Neural crest cell (in vitro differentiated cells): ENCODE data around the gene BCL7C. TPM values are rescaled to one million over a fixed set of nuclear protein-coding genes. Genes with fewer than 3 reads are reported as not detected.

Experiments
- DNase-seq: peaks from one replicate; pipeline ENCODE4 v3.0.0; 2021; ENCODE audit warnings: low read depth, mixed read lengths, low spot score
- H3K27ac Mint-ChIP-seq: one replicate; pipeline ENCODE4 v1.8.0; 2021; ENCODE audit warnings: mild to moderate bottlenecking, mixed read lengths; ENCODE audit not compliant: unreplicated experiment
- H3K27me3 Mint-ChIP-seq: 2 replicates; pipeline ENCODE4 v1.8.0; 2021; ENCODE audit warnings: low read depth, mild to moderate bottlenecking, mixed read lengths
- H3K36me3 Mint-ChIP-seq: 2 replicates; pipeline ENCODE4 v1.8.0; 2021; ENCODE audit warnings: low read depth, mild to moderate bottlenecking, mixed read lengths
- H3K4me1 Mint-ChIP-seq: 2 replicates; pipeline ENCODE4 v1.8.0; 2021; ENCODE audit warnings: mixed read lengths
- H3K4me3 Mint-ChIP-seq: one replicate; pipeline ENCODE4 v1.8.0; 2021; ENCODE audit warnings: mild to moderate bottlenecking, mixed read lengths
- H3K9me3 Mint-ChIP-seq: 2 replicates; pipeline ENCODE4 v1.8.0; 2021; ENCODE audit warnings: mixed read lengths
- CTCF ChIP-seq: fragments of 200-600 bp; sonication (generic); conservative IDR thresholded peaks from 2 replicates; pipeline ENCODE4 v1.5.0; 2021; ENCODE audit warnings: antibody characterized with exemption, mild to moderate bottlenecking
- total RNA-seq: library from RNA; stranded (reverse); gene quantifications from 2 replicates; pipeline ENCODE4 v1.2.1, GENCODE V29; 2021

BCL7C gene
- total RNA-seq, 1 donor from 2014 or later = 38.4 TPM

- Mint-ChIP-seq H3K27ac (peak overlapping the region; percentile 43), H3K27me3 (no peaks in the 10 kb centered on the region), H3K9me3 (no peaks in the 10 kb centered on the region), H3K4me3 (peak overlapping the region; percentile 91), H3K4me1 (peaks cover 33% of the 10 kb centered on the region), H3K36me3 (no peaks in the 10 kb centered on the region)
- no peak for TF ChIP-seq CTCF
- DNase-seq = no peak
Observed at GRCh38 chr16:30924076-30924912, 30.4 kb upstream of the BCL7C start.

GRCh38 chr16:30923554-30924075 is 29.7 kb upstream of the BCL7C start, which contains the start of gene FBXL19:
FBXL19 (plus strand) TSS chr16:30923572; CDS start chr16:30925755, 2,183 bp downstream.
- peak within 1 kb of the TSS; percentile 100 for H3K27ac Mint-ChIP-seq
- H3K9me3 Mint-ChIP-seq = no peaks in the 10 kb centered on the region
- peak; percentile 66 for DNase-seq
- H3K36me3 Mint-ChIP-seq = no peaks in the 10 kb centered on the region
- TF ChIP-seq CTCF = no peak
- H3K27me3 Mint-ChIP-seq = no peaks in the 10 kb centered on the region
- peaks cover 33% of the 10 kb centered on the region for H3K4me1 Mint-ChIP-seq
- H3K4me3 Mint-ChIP-seq = peak within 1 kb of the TSS; percentile 99

DNA sequence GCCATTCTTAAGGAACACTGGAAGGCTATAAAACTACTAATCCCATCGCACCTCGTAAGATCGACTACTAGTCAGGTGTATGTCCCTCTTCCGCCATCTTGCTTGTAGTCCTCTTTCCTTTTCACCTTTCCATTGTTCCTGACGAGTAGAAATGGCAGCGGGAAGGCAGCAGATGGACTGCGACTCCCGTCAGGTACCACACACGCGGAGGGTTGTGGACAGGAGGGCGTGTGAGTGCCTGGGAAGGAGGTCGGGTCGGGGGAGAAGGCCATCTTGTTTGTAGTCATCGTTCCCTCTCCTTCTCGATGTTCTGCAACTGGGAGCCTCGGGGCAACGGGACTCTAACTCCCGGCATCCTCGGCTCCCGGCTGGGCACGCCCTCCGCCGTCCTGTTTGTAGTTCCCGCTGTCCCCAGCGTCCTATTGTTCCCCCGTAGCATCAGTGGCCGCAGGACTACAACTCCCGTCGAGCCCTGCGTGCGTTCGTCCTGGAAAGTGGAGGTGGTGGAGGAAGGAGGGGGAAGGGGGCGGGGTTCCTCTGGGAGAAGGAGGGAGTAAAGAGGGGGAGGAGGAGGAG is 29.2 kb upstream of the BCL7C start:
- no peaks in the 10 kb centered on the region for H3K27me3 Mint-ChIP-seq
- no peak for TF ChIP-seq CTCF
- H3K27ac Mint-ChIP-seq = peak overlapping the region; percentile 100
- no peaks in the 10 kb centered on the region for H3K36me3 Mint-ChIP-seq
- peak overlapping the region; percentile 99 for H3K4me3 Mint-ChIP-seq
- peak; percentile 92 for DNase-seq
- peaks cover 33% of the 10 kb centered on the region for H3K4me1 Mint-ChIP-seq
- no peaks in the 10 kb centered on the region for H3K9me3 Mint-ChIP-seq

DNA sequence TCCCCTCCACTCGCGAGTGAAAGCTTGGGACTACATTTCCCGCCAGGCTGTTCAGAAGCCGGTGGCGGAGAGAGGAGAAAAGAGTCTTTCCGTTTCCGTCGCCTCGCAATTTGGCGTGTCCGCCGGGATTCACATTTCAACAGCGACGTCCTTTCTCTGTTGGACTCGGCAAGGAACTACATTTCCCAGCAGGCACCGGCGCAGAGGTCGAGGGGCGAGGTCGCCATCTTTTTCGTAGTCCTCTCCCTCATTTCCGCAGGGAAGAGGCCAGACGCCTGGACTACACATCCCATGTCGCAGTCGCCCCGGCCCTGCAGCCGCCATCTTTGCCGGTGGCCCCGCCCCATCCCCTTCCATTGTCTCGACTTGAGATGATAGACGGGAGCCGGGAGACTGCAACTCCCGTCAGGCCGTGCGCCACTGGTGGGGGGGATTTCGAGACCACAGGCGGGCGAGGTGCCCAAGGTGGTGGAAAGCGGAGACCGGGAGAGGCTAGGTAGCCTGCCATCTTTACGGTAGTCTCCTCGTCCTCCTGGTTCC is 28.6 kb upstream of the BCL7C start:
- H3K9me3 Mint-ChIP-seq = no peaks in the 10 kb centered on the region
- peak overlapping the region; percentile 100 for H3K27ac Mint-ChIP-seq
- no peaks in the 10 kb centered on the region for H3K27me3 Mint-ChIP-seq
- no peaks in the 10 kb centered on the region for H3K36me3 Mint-ChIP-seq
- peak overlapping the region; percentile 99 for H3K4me3 Mint-ChIP-seq
- DNase-seq = peak; percentile 99
- TF ChIP-seq CTCF = no peak
- peaks cover 33% of the 10 kb centered on the region for H3K4me1 Mint-ChIP-seq

DNA sequence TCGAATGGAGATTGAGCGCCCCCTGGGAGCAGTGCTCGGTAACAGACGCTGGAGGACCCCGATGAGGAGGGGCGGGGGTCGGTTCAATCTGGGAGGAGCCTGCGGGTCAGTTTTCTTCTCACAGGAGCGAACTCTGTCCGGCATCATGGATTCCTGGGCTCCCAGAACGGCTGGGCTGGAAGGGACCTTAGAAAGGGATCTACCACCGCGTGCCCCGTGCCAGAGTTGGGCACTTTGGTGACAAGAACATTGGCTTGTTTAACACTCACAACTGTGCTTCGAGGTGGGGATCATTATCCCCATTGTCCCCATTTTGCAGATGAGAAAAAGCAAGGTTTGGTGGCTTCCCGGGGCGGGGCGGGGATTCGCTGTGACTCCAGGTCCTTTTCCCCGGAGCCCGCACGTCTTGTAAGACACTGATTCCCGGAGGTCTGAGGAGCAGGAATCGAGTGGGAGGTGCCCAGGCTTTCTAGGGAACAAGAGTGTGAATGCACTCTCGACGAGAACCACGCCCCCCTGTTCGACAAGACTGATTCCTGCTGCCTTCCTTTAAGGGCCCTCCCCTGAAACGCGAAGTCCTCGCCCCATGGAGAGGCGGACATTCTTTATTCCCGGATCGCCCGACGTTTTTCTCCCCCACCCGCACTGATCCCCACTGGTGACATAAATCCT is 28.0 kb upstream of the BCL7C start:
- Mint-ChIP-seq H3K4me3 (peak overlapping the region; percentile 99), H3K36me3 (no peaks in the 10 kb centered on the region), H3K27ac (peak overlapping the region; percentile 100), H3K9me3 (no peaks in the 10 kb centered on the region), H3K4me1 (peaks cover 33% of the 10 kb centered on the region), H3K27me3 (no peaks in the 10 kb centered on the region)
- DNase-seq = peak; percentile 99
- TF ChIP-seq CTCF = peak; percentile 96
